Fibroblast of upper back skin (primary cell): ENCODE data around the gene TMEM250.
A peak's percentile ranks its signal among the peaks of the same experiment; 100 is the strongest.

Experiments
- DNase-seq: peaks from one replicate; pipeline ENCODE4 v3.0.0-alpha.2; 2013

The TMEM250 gene

GRCh38 chr9:136131629-136132511 lies 13.2 kb upstream of the TMEM250 start:
- no peak for DNase-seq

- no peak for DNase-seq
Observed at GRCh38 chr9:136129176-136129575, 10.5 kb upstream of the TMEM250 start.

- DNase-seq, result no peak
Observed at GRCh38 chr9:136128436-136128835, 9.8 kb upstream of the TMEM250 start.

GRCh38 chr9:136127313-136127712 lies 8.6 kb upstream of the TMEM250 start:
- no peak for DNase-seq

GRCh38 chr9:136124976-136125692 lies 6.5 kb upstream of the TMEM250 start:
- DNase-seq, result no peak

GRCh38 chr9:136122425-136123383 lies 4.0 kb upstream of the TMEM250 start:
- peak; percentile 40 for DNase-seq

GRCh38 chr9:136121801-136122200 lies 3.1 kb upstream of the TMEM250 start:
- DNase-seq, result no peak

GRCh38 chr9:136120438-136120844 lies 1.8 kb upstream of the TMEM250 start:
- DNase-seq, result no peak

GRCh38 chr9:136119883-136120393 lies 1.3 kb upstream of the TMEM250 start:
- DNase-seq, result no peak

- DNase-seq, result no peak
Observed at GRCh38 chr9:136119061-136119882, 597 bp upstream of the TMEM250 start.

- DNase-seq, result no peak
Observed at GRCh38 chr9:136117916-136118319, 757 bp downstream of the TMEM250 start.

- DNase-seq, result no peak
Observed at GRCh38 chr9:136117291-136117915, 1.3 kb downstream of the TMEM250 start.

- DNase-seq, result no peak
Observed at GRCh38 chr9:136116360-136117098, 2.1 kb downstream of the TMEM250 start.

GRCh38 chr9:136115641-136116359 lies 2.9 kb downstream of the TMEM250 start:
- no peak for DNase-seq

GRCh38 chr9:136115206-136115605 lies 3.5 kb downstream of the TMEM250 start:
- no peak for DNase-seq

- no peak for DNase-seq
Observed at GRCh38 chr9:136114610-136115009, 4.1 kb downstream of the TMEM250 start.

GRCh38 chr9:136112541-136112940 lies 6.1 kb downstream of the TMEM250 start:
- DNase-seq, result no peak

- DNase-seq, result no peak
Observed at GRCh38 chr9:136111910-136112309, 6.8 kb downstream of the TMEM250 start.

GRCh38 chr9:136111190-136111589 lies 7.5 kb downstream of the TMEM250 start:
- no peak for DNase-seq
